ENCODE data around the gene GOLPH3. TPM values are rescaled to one million over a fixed set of nuclear protein-coding genes. Genes with fewer than 3 reads are reported as not detected.

GOLPH3 gene
- total RNA-seq, 1 donor from 2014 or later = 112 TPM

DNA sequence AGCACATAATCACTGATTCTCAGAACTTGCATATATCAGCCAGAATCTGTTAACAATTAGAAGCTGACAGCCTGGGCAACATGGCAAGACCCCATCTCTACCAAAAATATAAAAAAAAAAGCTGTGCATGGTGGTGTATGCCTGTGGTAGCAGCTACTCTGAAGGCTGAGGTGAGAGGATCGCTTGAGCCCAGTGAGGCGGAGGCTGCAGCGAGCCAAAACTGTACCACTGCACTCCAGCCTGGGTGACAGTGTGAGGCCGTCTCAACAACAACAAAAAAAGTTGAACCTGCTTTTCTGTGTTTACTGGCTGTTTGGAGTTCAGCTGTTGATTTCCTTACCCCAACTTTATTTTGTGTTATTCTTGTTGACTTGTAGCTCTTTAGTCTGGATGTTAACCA, 66.8 kb downstream of the GOLPH3 start:
- no peak overlapping the region for H3K27ac ChIP-seq
- no peaks in the 10 kb centered on the region for H3K27me3 ChIP-seq
- DNase-seq (no peak), ATAC-seq (no peak)
- H3K4me3 ChIP-seq = no peak overlapping the region
- no peaks in the 10 kb centered on the region for H3K4me1 ChIP-seq
- H3K36me3 ChIP-seq = peaks cover 99% of the 10 kb centered on the region
- TF ChIP-seq, protein P1, sequence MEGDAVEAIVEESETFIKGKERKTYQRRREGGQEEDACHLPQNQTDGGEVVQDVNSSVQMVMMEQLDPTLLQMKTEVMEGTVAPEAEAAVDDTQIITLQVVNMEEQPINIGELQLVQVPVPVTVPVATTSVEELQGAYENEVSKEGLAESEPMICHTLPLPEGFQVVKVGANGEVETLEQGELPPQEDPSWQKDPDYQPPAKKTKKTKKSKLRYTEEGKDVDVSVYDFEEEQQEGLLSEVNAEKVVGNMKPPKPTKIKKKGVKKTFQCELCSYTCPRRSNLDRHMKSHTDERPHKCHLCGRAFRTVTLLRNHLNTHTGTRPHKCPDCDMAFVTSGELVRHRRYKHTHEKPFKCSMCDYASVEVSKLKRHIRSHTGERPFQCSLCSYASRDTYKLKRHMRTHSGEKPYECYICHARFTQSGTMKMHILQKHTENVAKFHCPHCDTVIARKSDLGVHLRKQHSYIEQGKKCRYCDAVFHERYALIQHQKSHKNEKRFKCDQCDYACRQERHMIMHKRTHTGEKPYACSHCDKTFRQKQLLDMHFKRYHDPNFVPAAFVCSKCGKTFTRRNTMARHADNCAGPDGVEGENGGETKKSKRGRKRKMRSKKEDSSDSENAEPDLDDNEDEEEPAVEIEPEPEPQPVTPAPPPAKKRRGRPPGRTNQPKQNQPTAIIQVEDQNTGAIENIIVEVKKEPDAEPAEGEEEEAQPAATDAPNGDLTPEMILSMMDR (IDR thresholded peaks at IDR 0.05) = no peak
- no peaks in the 10 kb centered on the region for H3K9me3 ChIP-seq
- intact Hi-C loops (cut with DNase I) = loop anchor here (10.0 kb wide), 1 partner anchor 498 kb away; no protein-coding TSS in a partner anchor

DNA sequence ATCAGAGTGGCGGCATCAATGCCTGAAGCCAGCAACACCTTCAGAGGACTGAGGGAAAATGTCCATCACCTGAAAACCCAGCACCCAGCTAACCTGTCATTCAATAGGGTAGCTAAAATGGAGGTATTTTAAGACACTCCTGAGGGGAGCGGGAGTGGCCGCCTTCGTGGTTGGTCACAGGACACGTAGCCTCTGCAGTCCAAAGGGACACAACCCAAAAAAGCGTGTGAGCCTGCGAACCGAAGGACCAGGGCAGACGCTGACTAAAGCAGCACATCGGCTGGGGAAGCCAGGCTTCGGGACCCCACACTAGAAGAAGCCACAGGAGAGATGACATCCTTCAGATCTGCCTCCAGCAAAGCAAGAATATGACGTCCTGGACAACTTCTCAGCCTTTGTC, 70.6 kb downstream of the GOLPH3 start:
- ATAC-seq = no peak
- DNase-seq = no peak
- no peaks in the 10 kb centered on the region for H3K9me3 ChIP-seq
- peaks cover 97% of the 10 kb centered on the region for H3K36me3 ChIP-seq
- H3K4me3 ChIP-seq = no peak overlapping the region
- no peaks in the 10 kb centered on the region for H3K27me3 ChIP-seq
- intact Hi-C loops (cut with DNase I) = loop anchor here (10.0 kb wide), 1 partner anchor 501 kb away; no protein-coding TSS in a partner anchor
- peaks cover 5% of the 10 kb centered on the region for H3K4me1 ChIP-seq
- TF ChIP-seq, protein P1 (IDR thresholded peaks at IDR 0.05) = no peak
- H3K27ac ChIP-seq = no peak overlapping the region

DNA sequence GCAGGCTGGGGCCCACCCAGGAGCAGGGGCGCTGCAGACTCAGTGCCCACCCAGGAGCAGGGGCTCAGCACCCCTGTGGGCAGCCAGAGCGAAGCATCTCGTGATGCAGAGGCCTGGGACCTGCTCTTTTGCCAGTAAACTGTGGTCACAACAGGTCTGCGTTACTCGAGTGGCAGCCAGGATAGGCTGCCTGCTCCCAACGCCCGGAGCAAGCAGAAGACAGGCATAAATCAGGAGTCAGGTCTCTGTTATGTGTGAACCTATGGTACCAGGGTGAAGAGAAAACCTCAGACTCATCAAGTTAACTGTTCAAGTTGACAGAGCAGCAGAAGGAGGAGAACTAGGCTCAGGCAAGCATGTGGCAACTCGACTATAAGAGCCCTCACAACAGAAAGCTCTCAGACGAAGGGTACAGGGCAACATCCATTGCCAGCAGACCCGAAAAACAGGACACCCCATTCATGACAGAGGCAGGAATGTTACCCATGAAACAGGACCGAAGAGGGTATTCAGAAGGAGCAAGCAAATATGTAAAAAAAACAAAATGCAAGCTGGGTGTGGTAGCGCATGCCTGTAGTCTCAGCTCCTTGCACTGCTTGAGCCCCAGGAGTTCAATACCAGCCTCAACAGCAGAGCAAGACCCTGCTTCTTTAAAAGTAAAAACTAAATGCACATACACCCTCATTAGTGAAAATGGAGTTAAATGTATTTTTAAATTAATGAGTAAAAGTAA, 71.7 kb downstream of the GOLPH3 start:
- peaks cover 95% of the 10 kb centered on the region for H3K36me3 ChIP-seq

DNA sequence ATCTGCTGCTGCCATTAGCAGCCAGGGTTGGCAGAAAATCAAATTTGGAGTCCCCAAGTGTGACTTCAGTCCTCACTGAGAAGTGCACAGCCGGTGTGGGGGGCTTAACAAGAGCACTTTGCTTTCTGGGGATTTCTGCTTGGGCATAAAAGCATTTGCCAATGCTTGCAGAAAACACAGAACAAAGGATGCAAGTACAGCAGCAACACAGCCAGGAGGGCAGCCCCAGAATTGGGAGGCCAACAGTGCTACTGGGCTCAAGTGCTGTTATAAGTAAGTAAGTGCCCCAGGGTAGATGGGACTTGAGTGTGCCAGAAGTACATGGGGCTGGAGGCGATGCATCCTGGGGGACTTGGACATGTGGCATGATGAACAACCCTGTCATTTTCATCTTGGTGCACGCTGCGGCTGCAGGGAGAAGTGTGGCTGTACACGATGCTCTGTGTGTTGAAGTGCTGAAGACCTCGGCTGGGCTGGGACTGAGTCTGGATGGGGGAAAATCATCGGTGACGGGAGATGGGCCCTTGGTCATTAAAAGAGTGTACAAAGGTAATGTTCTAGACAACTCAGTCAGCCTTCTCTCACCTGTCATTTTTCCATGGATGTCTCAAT, 73.3 kb downstream of the GOLPH3 start:
- ATAC-seq (no peak), DNase-seq (no peak)
- Histone ChIP-seq H3K27ac (no peak overlapping the region), H3K9me3 (no peaks in the 10 kb centered on the region), H3K27me3 (no peaks in the 10 kb centered on the region), H3K4me3 (no peak overlapping the region), H3K4me1 (peaks cover 5% of the 10 kb centered on the region), H3K36me3 (peaks cover 82% of the 10 kb centered on the region)
- TF ChIP-seq, protein P1 (IDR thresholded peaks at IDR 0.05) = no peak
- intact Hi-C loops (cut with DNase I) = loop anchor here (10.0 kb wide), 1 partner anchor 504 kb away; no protein-coding TSS in a partner anchor

More for the DNA sequence above, 71.7 kb downstream of the GOLPH3 start:
- H3K27ac ChIP-seq = no peak overlapping the region
- H3K9me3 ChIP-seq = no peaks in the 10 kb centered on the region
- no peak for ATAC-seq
- H3K4me1 ChIP-seq = peaks cover 5% of the 10 kb centered on the region
- DNase-seq = no peak
- TF ChIP-seq, protein P1 (IDR thresholded peaks at IDR 0.05) = no peak
- intact Hi-C loops (cut with DNase I) = loop anchor here (10.0 kb wide), 1 partner anchor 502 kb away; no protein-coding TSS in a partner anchor
- no peak overlapping the region for H3K4me3 ChIP-seq
- no peaks in the 10 kb centered on the region for H3K27me3 ChIP-seq

DNA sequence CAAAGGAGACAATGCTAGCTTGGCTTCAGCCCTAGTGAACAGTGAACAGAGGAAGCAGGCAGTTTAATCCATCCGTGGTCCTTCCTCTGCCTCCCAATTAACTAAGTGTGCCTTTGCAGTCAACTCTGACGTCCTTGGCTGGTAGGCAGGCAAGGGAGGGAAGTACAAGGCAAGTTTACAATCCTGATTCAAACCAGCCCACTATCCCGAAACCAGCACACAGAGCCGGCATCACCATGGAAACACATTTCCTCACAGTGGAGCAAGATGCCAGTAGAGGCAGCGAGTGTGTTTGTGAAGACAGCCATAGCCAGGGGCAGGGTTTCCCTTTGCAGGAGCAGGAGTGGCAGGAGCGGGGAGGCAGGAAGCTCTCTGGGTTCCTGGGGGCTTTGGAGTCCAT, 73.9 kb downstream of the GOLPH3 start:
- peaks cover 5% of the 10 kb centered on the region for H3K4me1 ChIP-seq
- ATAC-seq (no peak), DNase-seq (no peak)
- peak overlapping the region; percentile 49 for H3K27ac ChIP-seq
- H3K4me3 ChIP-seq = no peak overlapping the region
- no peaks in the 10 kb centered on the region for H3K9me3 ChIP-seq
- H3K36me3 ChIP-seq = peaks cover 76% of the 10 kb centered on the region
- intact Hi-C loops (cut with DNase I) = loop anchor here (10.0 kb wide), 1 partner anchor 505 kb away; no protein-coding TSS in a partner anchor
- TF ChIP-seq, protein P1 (IDR thresholded peaks at IDR 0.05) = no peak
- H3K27me3 ChIP-seq = no peaks in the 10 kb centered on the region
